Activated naive CD8-positive, alpha-beta T cell treated with anti-CD3 and anti-CD28 coated beads for 36 hours (primary cell): ENCODE measurements around the gene STK32C. TPM values are rescaled to one million over a fixed set of nuclear protein-coding genes. Genes with fewer than 3 reads are reported as not detected.

Experiments
- DNase-seq: peaks from one replicate; pipeline ENCODE4 v3.0.0; 2021
- H3K27ac Mint-ChIP-seq: one replicate; pipeline ENCODE4 v1.8.0; 2022; ENCODE audit warnings: mild to moderate bottlenecking, moderate library complexity, mixed read lengths
- H3K27me3 Mint-ChIP-seq: one replicate; pipeline ENCODE4 v1.8.0; 2022; ENCODE audit warnings: mild to moderate bottlenecking, mixed read lengths
- H3K36me3 Mint-ChIP-seq: one replicate; pipeline ENCODE4 v1.8.0; 2021; ENCODE audit warnings: mild to moderate bottlenecking, mixed read lengths
- H3K4me1 Mint-ChIP-seq: one replicate; pipeline ENCODE4 v1.8.0; 2021; ENCODE audit warnings: mixed read lengths
- H3K4me3 Mint-ChIP-seq: one replicate; pipeline ENCODE4 v1.8.0; 2022; ENCODE audit warnings: mild to moderate bottlenecking, moderate library complexity, mixed read lengths
- H3K9me3 Mint-ChIP-seq: one replicate; pipeline ENCODE4 v1.8.0; 2022; ENCODE audit warnings: mixed read lengths
- total RNA-seq, 2 experiments: library from RNA; stranded (reverse); gene quantifications; one replicate each; pipeline ENCODE4 v1.2.3, GENCODE V29; 2021

STK32C gene
- total RNA-seq, 2 experiments from 2014 or later = 15.3 to 16.2 TPM

- H3K36me3 Mint-ChIP-seq = no peaks in the 10 kb centered on the region
- no peak overlapping the region for H3K27ac Mint-ChIP-seq
- no peaks in the 10 kb centered on the region for H3K27me3 Mint-ChIP-seq
- H3K4me1 Mint-ChIP-seq = no peaks in the 10 kb centered on the region
- no peak for DNase-seq
- no peak overlapping the region for H3K4me3 Mint-ChIP-seq
- no peaks in the 10 kb centered on the region for H3K9me3 Mint-ChIP-seq
These were observed 104.3 kb downstream of the STK32C start for GRCh38 chr10:132203256-132204077.

- H3K27me3 Mint-ChIP-seq = no peaks in the 10 kb centered on the region
- H3K4me1 Mint-ChIP-seq = no peaks in the 10 kb centered on the region
- no peak overlapping the region for H3K27ac Mint-ChIP-seq
- no peaks in the 10 kb centered on the region for H3K36me3 Mint-ChIP-seq
- no peak for DNase-seq
- no peaks in the 10 kb centered on the region for H3K9me3 Mint-ChIP-seq
- no peak overlapping the region for H3K4me3 Mint-ChIP-seq
These were observed 105.4 kb downstream of the STK32C start for GRCh38 chr10:132202070-132202970.

- no peak for DNase-seq
- Mint-ChIP-seq H3K27ac (no peak overlapping the region), H3K4me3 (no peak overlapping the region), H3K4me1 (no peaks in the 10 kb centered on the region), H3K27me3 (no peaks in the 10 kb centered on the region), H3K36me3 (no peaks in the 10 kb centered on the region), H3K9me3 (no peaks in the 10 kb centered on the region)
These were observed 106.4 kb downstream of the STK32C start for GRCh38 chr10:132201111-132201969.

- no peak overlapping the region for H3K27ac Mint-ChIP-seq
- DNase-seq = no peak
- H3K36me3 Mint-ChIP-seq = no peaks in the 10 kb centered on the region
- no peaks in the 10 kb centered on the region for H3K4me1 Mint-ChIP-seq
- H3K9me3 Mint-ChIP-seq = no peaks in the 10 kb centered on the region
- no peaks in the 10 kb centered on the region for H3K27me3 Mint-ChIP-seq
- H3K4me3 Mint-ChIP-seq = no peak overlapping the region
These were observed 107.2 kb downstream of the STK32C start for GRCh38 chr10:132200344-132201110.

- H3K27me3 Mint-ChIP-seq = no peaks in the 10 kb centered on the region
- H3K4me1 Mint-ChIP-seq = no peaks in the 10 kb centered on the region
- no peaks in the 10 kb centered on the region for H3K36me3 Mint-ChIP-seq
- no peaks in the 10 kb centered on the region for H3K9me3 Mint-ChIP-seq
- H3K27ac Mint-ChIP-seq = no peak overlapping the region
- no peak for DNase-seq
- no peak overlapping the region for H3K4me3 Mint-ChIP-seq
These were observed 107.9 kb downstream of the STK32C start for GRCh38 chr10:132199854-132200311.

GRCh38 chr10:132199268-132199853 lies 108.4 kb downstream of the STK32C start:
- Mint-ChIP-seq H3K4me1 (no peaks in the 10 kb centered on the region), H3K27me3 (no peaks in the 10 kb centered on the region), H3K27ac (no peak overlapping the region), H3K9me3 (no peaks in the 10 kb centered on the region), H3K4me3 (no peak overlapping the region), H3K36me3 (no peaks in the 10 kb centered on the region)
- no peak for DNase-seq

- Mint-ChIP-seq H3K36me3 (peaks cover 1% of the 10 kb centered on the region), H3K27me3 (no peaks in the 10 kb centered on the region), H3K27ac (no peak overlapping the region), H3K9me3 (no peaks in the 10 kb centered on the region), H3K4me3 (no peak overlapping the region), H3K4me1 (no peaks in the 10 kb centered on the region)
- no peak for DNase-seq
These were observed 109.2 kb downstream of the STK32C start for GRCh38 chr10:132198381-132199181.

- no peak overlapping the region for H3K4me3 Mint-ChIP-seq
- H3K36me3 Mint-ChIP-seq = peaks cover 2% of the 10 kb centered on the region
- H3K4me1 Mint-ChIP-seq = no peaks in the 10 kb centered on the region
- no peak for DNase-seq
- H3K9me3 Mint-ChIP-seq = no peaks in the 10 kb centered on the region
- H3K27ac Mint-ChIP-seq = no peak overlapping the region
- H3K27me3 Mint-ChIP-seq = peaks cover under 1% of the 10 kb centered on the region
These were observed 109.7 kb downstream of the STK32C start for GRCh38 chr10:132198068-132198370.

- no peak for DNase-seq
- H3K27ac Mint-ChIP-seq = no peak overlapping the region
- H3K4me3 Mint-ChIP-seq = no peak overlapping the region
- H3K27me3 Mint-ChIP-seq = peaks cover 3% of the 10 kb centered on the region
- H3K4me1 Mint-ChIP-seq = no peaks in the 10 kb centered on the region
- peaks cover 2% of the 10 kb centered on the region for H3K36me3 Mint-ChIP-seq
- no peaks in the 10 kb centered on the region for H3K9me3 Mint-ChIP-seq
These were observed 110.3 kb downstream of the STK32C start for GRCh38 chr10:132197271-132198067.

- no peak for DNase-seq
- Mint-ChIP-seq H3K27ac (no peak overlapping the region), H3K4me3 (no peak overlapping the region), H3K4me1 (no peaks in the 10 kb centered on the region), H3K27me3 (peaks cover 3% of the 10 kb centered on the region), H3K9me3 (no peaks in the 10 kb centered on the region), H3K36me3 (peaks cover 2% of the 10 kb centered on the region)
These were observed 111.3 kb downstream of the STK32C start for GRCh38 chr10:132196178-132197113.

- DNase-seq = no peak
- H3K27ac Mint-ChIP-seq = no peak overlapping the region
- H3K36me3 Mint-ChIP-seq = peaks cover 6% of the 10 kb centered on the region
- H3K27me3 Mint-ChIP-seq = peaks cover 3% of the 10 kb centered on the region
- no peaks in the 10 kb centered on the region for H3K4me1 Mint-ChIP-seq
- no peak overlapping the region for H3K4me3 Mint-ChIP-seq
- H3K9me3 Mint-ChIP-seq = peaks cover 2% of the 10 kb centered on the region
These were observed 112.2 kb downstream of the STK32C start for GRCh38 chr10:132195366-132196075.
